ENCODE data around the gene PRPF31.

- TF ChIP-seq CTCF (IDR thresholded peaks at IDR 0.05), result no peak
- no peak for TF ChIP-seq POLR2A (IDR thresholded peaks at IDR 0.05)
- no peak for TF ChIP-seq EP300 (IDR thresholded peaks at IDR 0.05)
Observed at GRCh38 chr19:54179262-54179852, 63.8 kb downstream of the PRPF31 start.
